ENCODE measurements around the gene PCBP2. TPM values are rescaled to one million over a fixed set of nuclear protein-coding genes. Genes with fewer than 3 reads are reported as not detected.

The PCBP2 gene
- polyA plus RNA-seq, 1 of the 3 experiments (the other 2 are of a cell fraction), result 368 TPM

Small RNA genes lying within 50 kb of the gene (small RNA-seq; reads per million reads assigned to genes)
- gene AC023509.3, result 0 reads per million in 7 experiments

Other genes with a start within 250 kb of the PCBP2 start
- gene ITGB7, start 244.9 kb upstream of the PCBP2 start, polyA plus RNA-seq (2012; rRNA removed), result 0.25 and 0.31 TPM in 2 replicates
- gene RARG, start 219.9 kb upstream of the PCBP2 start, polyA plus RNA-seq (2012; rRNA removed), result 35.0 and 36.6 TPM in 2 replicates
- gene ESPL1, start 183.8 kb upstream of the PCBP2 start, polyA plus RNA-seq (2012; rRNA removed), result 6.9 and 8.6 TPM in 2 replicates
- 1,198 and 1,880 TPM in 2 replicates for gene PFDN5, start 156.6 kb upstream of the PCBP2 start, polyA plus RNA-seq (2012; rRNA removed)
- 93.5 and 101 TPM in 2 replicates for gene MYG1, start 152.4 kb upstream of the PCBP2 start, polyA plus RNA-seq (2012; rRNA removed)
- 64.9 and 70.6 TPM in 2 replicates for gene AAAS, start 130.5 kb upstream of the PCBP2 start, polyA plus RNA-seq (2012; rRNA removed)
- gene SP7, start 115.7 kb upstream of the PCBP2 start, polyA plus RNA-seq (2012; rRNA removed), result not detected in 2 replicates
- 12.9 and 18.8 TPM in 2 replicates for gene SP1, start 71.9 kb upstream of the PCBP2 start, polyA plus RNA-seq (2012; rRNA removed)
- 0.03 and 0.06 TPM in 2 replicates for gene AMHR2, start 28.2 kb upstream of the PCBP2 start, polyA plus RNA-seq (2012; rRNA removed)
- 58.5 and 59.3 TPM in 2 replicates for gene PRR13, start 10.4 kb upstream of the PCBP2 start, polyA plus RNA-seq (2012; rRNA removed)
- 57.6 and 80.9 TPM in 2 replicates for gene MAP3K12, start 47.4 kb downstream of the PCBP2 start, polyA plus RNA-seq (2012; rRNA removed)
- gene TARBP2, start 49.2 kb downstream of the PCBP2 start, polyA plus RNA-seq (2012; rRNA removed), result 57.8 and 69.8 TPM in 2 replicates
- gene NPFF, start 55.4 kb downstream of the PCBP2 start, polyA plus RNA-seq (2012; rRNA removed), result 0.13 TPM in 1 of 2 replicates, not detected in the other
- gene ATF7, start 174.3 kb downstream of the PCBP2 start, polyA plus RNA-seq (2012; rRNA removed), result 12.8 and 17.3 TPM in 2 replicates
- 309 and 319 TPM in 2 replicates for gene ATP5MC2, start 224.0 kb downstream of the PCBP2 start, polyA plus RNA-seq (2012; rRNA removed)